Effector memory CD4-positive, alpha-beta T cell (primary cell): ENCODE data around the gene AHDC1.

Experiments used
- DNase-seq, 3 donors: peaks; one replicate each; pipeline ENCODE4 v3.0.0-alpha.2; 2020
- H3K27ac ChIP-seq: 2 replicates; pipeline ENCODE4 v1.7.0; 2013; ENCODE audit warnings: mild to moderate bottlenecking, low read length, moderate library complexity; ENCODE audit not compliant: insufficient read depth, poor library complexity, severe bottlenecking
- H3K27me3 ChIP-seq: replicated peaks from 2 replicates; pipeline ENCODE4 v1.7.0; 2013; ENCODE audit warnings: mild to moderate bottlenecking, low read length; ENCODE audit not compliant: insufficient read depth, control insufficient read depth, poor library complexity, severe bottlenecking
- H3K36me3 ChIP-seq: 2 replicates; pipeline ENCODE4 v1.7.0; 2013; ENCODE audit warnings: mild to moderate bottlenecking, low read length, moderate library complexity; ENCODE audit not compliant: control insufficient read depth, insufficient read depth
- H3K4me1 ChIP-seq: 2 replicates; pipeline ENCODE4 v1.7.0; 2013; ENCODE audit warnings: low read length, mild to moderate bottlenecking; ENCODE audit not compliant: control insufficient read depth, insufficient read depth, poor library complexity, severe bottlenecking
- H3K4me3 ChIP-seq: 2 replicates; pipeline ENCODE4 v1.7.0; 2013; ENCODE audit warnings: low read length, low read depth, mild to moderate bottlenecking; ENCODE audit not compliant: insufficient read depth, poor library complexity, severe bottlenecking
- H3K9me3 ChIP-seq: 2 replicates; pipeline ENCODE4 v1.7.0; 2013; ENCODE audit warnings: mild to moderate bottlenecking, low read length, moderate library complexity; ENCODE audit not compliant: control insufficient read depth

Gene AHDC1

DNA sequence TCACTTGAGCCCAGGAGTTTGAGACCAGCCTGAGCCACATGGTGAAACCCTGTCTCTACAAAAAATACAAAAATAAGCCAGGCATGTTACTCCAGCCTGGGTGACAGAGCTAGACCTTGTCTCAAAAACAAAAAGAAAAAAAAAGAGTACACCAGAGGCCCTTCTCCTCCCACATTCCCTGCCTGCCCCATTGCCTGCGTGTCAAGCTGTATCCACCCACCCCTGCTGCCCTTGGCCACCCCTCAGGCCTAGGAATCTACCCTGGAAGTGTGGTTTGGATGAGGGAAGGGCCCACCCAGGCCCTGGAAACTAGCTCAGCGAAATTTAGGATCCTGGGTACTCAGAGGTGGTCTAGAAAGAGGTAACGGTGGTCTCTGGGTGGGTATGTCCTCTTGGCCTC is 88.3 kb downstream of the AHDC1 start:
- no peak overlapping the region for H3K4me3 ChIP-seq
- H3K9me3 ChIP-seq: no peaks in the 10 kb centered on the region
- H3K4me1 ChIP-seq: peaks cover 2% of the 10 kb centered on the region
- no peaks in the 10 kb centered on the region for H3K27me3 ChIP-seq
- H3K27ac ChIP-seq: no peak overlapping the region
- H3K36me3 ChIP-seq: no peaks in the 10 kb centered on the region
- no peak for DNase-seq

DNA sequence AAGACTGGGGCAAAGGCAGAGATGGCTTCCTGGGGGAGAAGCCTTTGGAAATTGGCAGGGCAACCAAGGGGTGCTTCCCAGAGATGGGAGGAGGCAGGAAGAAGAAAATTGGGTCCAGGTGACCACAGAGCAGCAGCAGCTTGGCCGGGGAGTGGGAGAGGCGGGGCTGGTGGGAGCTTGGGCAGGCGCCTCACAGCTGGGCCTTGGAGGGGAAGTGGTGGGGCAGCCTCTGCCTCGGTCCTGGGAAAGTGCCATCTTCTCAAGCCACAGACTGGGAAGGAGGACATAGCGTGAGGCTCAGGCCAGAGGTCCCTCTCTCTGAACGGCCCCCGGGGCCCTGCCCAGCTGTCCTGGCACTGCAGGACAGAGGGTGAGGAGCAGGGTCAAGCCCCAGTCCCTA is 90.0 kb downstream of the AHDC1 start:
- Histone ChIP-seq H3K27me3 (no peaks in the 10 kb centered on the region), H3K27ac (no peak overlapping the region), H3K4me1 (no peaks in the 10 kb centered on the region), H3K36me3 (no peaks in the 10 kb centered on the region), H3K9me3 (no peaks in the 10 kb centered on the region), H3K4me3 (no peak overlapping the region)
- DNase-seq: no peak

DNA sequence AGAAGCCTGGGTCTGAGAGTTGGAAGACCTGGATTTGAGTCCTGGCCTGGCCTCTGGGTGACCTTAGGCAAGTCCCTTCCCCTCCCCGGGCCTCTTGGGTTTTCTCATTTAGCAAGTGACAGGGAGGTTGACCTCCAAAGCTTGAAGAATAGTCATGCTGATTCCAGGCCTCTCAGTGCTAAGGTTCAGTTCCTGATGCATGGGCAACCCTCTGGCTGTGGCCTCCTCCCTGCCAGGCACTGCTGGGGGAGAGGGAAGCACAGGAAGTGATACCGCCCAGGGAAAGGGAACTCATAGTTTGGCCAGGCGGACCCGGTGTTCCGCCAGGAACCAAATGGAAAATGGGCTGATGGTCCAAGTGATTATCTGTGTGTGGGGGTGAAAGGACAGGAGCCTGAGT is 90.4 kb downstream of the AHDC1 start:
- H3K4me1 ChIP-seq: no peaks in the 10 kb centered on the region
- H3K27ac ChIP-seq: no peak overlapping the region
- no peaks in the 10 kb centered on the region for H3K9me3 ChIP-seq
- no peaks in the 10 kb centered on the region for H3K27me3 ChIP-seq
- DNase-seq: no peak
- H3K36me3 ChIP-seq: no peaks in the 10 kb centered on the region
- H3K4me3 ChIP-seq: no peak overlapping the region

DNA sequence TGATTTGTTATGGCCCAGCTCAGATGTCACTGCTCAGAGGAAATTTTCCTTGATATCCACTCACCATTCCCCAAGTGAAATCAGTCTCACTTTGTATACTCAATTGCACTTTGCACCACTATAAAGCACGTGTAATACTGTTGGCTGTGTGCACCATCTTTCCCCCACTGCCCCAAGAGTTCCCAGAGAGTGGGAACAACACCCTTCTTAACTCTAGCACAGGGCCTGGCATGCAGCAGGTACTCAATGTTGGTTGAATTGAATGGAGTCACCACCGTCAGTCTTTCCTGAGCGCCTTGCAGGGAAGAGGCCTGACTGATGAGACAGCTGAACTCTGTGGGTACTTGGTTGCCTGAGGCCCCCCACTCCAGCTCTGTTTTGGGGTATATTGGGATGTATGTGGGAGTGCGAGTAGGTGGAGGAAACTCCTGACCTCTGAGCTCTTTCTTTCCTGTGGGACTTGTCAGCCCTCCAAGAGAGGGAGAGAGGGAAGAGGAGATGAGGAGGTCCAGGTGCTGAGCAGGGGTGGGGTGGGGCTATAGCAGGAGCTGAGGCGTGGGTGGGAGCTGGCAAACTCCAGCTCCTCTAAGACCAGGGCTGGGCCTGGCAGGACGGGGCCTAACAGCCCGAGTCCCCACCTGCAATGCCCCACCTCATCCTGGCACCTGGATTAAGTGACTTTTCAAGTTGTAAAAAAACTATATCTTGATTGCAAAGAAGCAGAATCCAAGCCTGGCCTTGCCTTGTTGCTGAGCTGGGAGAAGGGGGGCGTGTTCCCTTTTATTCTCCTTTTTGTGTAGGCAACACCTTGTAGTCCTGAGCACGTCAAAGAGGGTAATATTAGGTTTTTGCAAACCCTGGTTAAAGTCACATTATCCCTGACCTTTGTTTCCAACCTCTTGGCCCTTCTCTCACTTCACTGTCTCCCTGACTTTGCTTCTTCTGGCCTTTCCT is 94.5 kb downstream of the AHDC1 start:
- no peaks in the 10 kb centered on the region for H3K9me3 ChIP-seq
- H3K36me3 ChIP-seq: no peaks in the 10 kb centered on the region
- DNase-seq: no peak
- no peaks in the 10 kb centered on the region for H3K4me1 ChIP-seq
- H3K4me3 ChIP-seq: no peak overlapping the region
- no peak overlapping the region for H3K27ac ChIP-seq
- no peaks in the 10 kb centered on the region for H3K27me3 ChIP-seq

DNA sequence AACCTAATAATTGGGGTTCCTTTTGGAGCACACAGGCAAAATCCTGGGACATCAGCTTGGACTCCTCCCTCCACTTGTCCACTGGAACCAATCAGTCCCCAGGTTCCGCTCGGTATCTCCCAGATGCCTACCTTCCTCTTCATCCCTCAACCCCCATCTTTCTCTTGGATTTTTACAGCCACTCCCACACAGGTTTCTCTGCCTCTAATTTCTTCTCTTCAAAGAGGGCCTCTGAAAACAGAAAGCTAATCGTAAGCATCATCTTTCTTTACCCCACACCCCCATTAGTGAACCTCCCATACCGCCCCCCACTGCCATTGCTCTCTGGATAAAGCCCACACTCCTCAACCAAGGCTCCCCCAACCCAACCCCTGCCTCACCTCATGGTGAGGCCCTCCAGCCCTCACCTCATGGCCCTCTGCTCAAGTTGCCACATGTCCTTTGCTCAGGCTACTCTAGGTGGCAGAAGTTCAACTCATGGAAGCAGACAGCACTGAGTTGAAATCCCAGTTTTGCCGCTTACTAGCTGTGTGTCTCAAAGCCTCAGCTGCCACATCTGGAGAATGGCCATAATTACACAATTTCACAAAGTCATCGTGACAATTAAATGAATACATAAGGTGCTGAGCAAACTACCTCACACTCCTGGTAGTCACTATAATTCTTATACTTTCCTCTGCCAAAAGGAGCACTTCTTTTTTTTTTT is 95.8 kb downstream of the AHDC1 start:
- no peak overlapping the region for H3K4me3 ChIP-seq
- no peak for DNase-seq
- H3K4me1 ChIP-seq: no peaks in the 10 kb centered on the region
- H3K27me3 ChIP-seq: no peaks in the 10 kb centered on the region
- no peaks in the 10 kb centered on the region for H3K36me3 ChIP-seq
- H3K9me3 ChIP-seq: no peaks in the 10 kb centered on the region
- no peak overlapping the region for H3K27ac ChIP-seq

DNA sequence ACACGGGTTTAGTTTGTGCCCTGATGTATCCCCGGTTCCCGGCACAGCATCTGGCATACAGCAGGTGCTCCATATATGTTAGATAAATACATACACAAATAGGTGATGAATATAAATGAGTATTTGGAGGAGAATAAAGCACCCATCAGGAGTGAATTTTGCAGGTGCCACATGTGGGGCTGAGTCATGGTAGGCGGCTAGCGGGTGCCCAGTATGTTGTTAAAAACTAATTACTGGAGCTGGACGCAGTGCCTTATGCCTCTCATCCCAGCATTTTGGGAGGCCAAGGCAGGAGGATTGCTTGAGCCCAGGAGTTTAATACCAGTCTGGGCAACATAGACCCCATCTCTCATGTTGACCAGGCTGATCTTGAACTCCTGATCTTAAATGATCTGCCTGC is 97.2 kb downstream of the AHDC1 start:
- DNase-seq: no peak
- H3K36me3 ChIP-seq: no peaks in the 10 kb centered on the region
- H3K4me1 ChIP-seq: no peaks in the 10 kb centered on the region

DNA sequence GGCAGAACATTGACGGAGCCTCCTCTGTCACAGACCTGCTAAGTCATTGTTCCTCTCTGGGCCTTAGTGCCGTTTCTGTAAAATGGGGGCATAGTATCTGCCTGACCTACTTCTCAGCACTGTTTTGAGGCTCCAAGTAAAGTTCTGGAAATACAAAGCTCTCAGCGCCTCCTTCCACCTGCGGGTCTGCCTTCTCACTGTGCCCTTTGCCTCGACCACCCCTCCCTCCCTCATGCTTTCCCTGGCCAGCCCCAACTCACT is 98.6 kb downstream of the AHDC1 start:
- Histone ChIP-seq H3K27me3 (no peaks in the 10 kb centered on the region), H3K36me3 (no peaks in the 10 kb centered on the region), H3K4me1 (no peaks in the 10 kb centered on the region), H3K9me3 (no peaks in the 10 kb centered on the region), H3K4me3 (no peak overlapping the region), H3K27ac (no peak overlapping the region)
- DNase-seq: no peak

More for the DNA sequence above, 97.2 kb downstream of the AHDC1 start:
- Histone ChIP-seq H3K27ac (no peak overlapping the region), H3K9me3 (no peaks in the 10 kb centered on the region), H3K27me3 (no peaks in the 10 kb centered on the region), H3K4me3 (no peak overlapping the region)

DNA sequence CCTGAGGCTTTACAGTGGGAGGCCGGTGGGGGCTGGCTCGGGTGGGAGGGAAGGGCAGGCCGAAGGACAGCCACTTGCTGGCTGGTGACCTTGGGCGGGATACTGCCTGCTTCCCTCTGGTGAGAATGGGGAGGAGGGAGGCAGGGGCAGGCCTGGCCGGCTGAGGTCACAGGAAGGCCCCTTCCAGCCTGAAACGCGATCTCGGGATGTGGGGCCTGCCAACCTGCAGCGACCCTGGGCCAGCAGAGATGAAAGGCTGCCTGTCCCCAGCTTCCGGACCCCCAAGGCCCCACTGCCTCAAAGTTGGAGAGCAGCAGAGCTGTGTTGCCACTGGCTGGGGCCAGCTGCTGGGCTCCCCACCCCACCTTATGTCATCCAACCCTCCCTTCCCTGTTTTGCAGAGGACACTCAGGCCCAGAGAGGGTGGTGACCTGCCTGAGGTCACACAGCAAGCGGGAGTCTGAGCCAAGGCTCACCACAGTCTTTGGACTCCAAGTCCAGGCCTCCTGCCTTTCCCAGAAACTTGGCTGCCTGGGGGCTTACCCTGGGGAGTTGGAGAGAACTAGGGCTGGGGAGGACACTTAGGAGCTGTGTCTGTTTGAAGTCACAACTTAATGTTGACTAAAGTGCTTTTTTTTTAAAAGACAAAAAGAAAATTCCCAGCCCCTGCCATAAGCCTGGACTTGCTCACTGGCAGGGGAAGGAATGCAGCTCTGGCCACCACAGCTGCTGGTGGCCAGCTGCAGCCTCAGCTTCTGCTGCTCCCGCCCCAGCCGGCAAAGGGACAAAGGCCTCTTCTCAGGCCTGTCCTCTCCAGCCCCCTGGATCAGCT is 99.1 kb downstream of the AHDC1 start:
- Histone ChIP-seq H3K27ac (no peak overlapping the region), H3K9me3 (no peaks in the 10 kb centered on the region), H3K4me1 (no peaks in the 10 kb centered on the region), H3K27me3 (no peaks in the 10 kb centered on the region), H3K4me3 (no peak overlapping the region), H3K36me3 (no peaks in the 10 kb centered on the region)
- no peak for DNase-seq

DNA sequence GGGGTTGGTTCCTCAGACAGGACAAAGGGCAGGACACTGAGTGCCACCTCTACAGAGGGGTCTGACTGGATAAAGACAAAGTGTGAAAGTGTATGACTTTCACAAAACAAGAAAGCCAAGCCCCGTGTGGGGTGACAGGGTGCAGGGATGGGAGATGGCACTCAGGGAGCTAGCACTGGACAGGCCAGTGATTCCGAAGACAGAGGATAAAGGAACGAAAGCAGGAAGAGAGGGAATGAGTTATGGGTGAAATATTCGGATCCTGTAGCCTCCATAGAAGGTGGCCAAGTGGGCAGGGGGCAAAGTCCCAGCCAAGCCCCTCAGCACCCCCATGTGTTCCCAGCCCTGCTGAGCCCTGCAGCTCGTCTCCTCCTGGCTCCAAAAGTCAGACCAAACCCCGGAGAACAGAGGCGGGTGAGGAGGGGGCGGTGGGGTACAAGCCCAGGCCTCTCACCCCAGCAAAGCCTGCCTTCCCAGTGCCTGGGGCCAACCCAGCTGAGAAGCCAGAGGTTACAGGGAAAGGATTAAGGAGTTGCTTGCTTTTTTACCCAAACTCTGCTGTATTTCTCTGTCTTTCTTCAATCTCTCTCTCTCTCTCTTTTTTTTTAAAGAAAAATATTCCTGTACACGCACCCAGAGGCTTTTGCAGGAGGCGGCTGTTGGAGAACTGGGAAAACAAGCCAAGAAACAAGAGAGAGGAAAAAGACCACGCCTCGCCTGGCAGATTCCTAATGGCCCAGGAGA is 99.9 kb downstream of the AHDC1 start:
- Histone ChIP-seq H3K4me1 (no peaks in the 10 kb centered on the region), H3K27ac (no peak overlapping the region), H3K36me3 (no peaks in the 10 kb centered on the region), H3K9me3 (no peaks in the 10 kb centered on the region), H3K27me3 (no peaks in the 10 kb centered on the region), H3K4me3 (no peak overlapping the region)
- no peak for DNase-seq
